IPS-18c (cell line): ENCODE data around the gene ATP8A2.

Experiments
- H3K4me3 ChIP-seq: 2 replicates; pipeline ENCODE4 v1.7.0; 2013; ENCODE audit warnings: low read depth, mild to moderate bottlenecking, low read length, moderate library complexity; ENCODE audit not compliant: insufficient read depth
- H3K9me3 ChIP-seq: one replicate; pipeline ENCODE4 v1.6.1; 2013; ENCODE audit warnings: mild to moderate bottlenecking, low read length, moderate library complexity; ENCODE audit not compliant: control insufficient read depth, insufficient read depth

ATP8A2 gene

GRCh38 chr13:25742220-25742619 lies 370.4 kb downstream of the ATP8A2 start:
- Histone ChIP-seq H3K9me3 (no peaks in the 10 kb centered on the region), H3K4me3 (no peak overlapping the region)

DNA sequence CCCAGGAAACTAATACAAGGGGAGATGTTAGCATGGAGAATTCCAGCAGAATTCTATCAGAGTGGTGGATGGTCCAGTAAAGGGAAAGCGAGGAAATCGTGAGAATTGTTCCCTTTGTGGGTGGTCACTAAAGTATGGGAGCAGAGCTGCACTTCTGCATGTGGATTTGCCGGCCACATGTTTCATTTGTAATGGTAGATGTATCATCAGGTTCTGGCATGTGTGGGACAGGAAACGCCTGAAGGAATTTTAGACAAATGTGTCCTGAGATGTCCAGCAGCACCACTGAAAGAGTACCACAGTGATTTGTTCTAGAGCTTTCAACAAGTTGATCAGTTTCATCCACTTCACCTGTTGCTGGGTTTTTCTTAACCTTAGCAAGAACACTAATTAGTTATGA lies 371.6 kb downstream of the ATP8A2 start:
- Histone ChIP-seq H3K4me3 (no peak overlapping the region), H3K9me3 (no peaks in the 10 kb centered on the region)

GRCh38 chr13:25744178-25744577 lies 372.4 kb downstream of the ATP8A2 start:
- H3K9me3 ChIP-seq, result no peaks in the 10 kb centered on the region
- H3K4me3 ChIP-seq, result no peak overlapping the region

GRCh38 chr13:25746131-25746530 lies 374.4 kb downstream of the ATP8A2 start:
- Histone ChIP-seq H3K9me3 (no peaks in the 10 kb centered on the region), H3K4me3 (no peak overlapping the region)

DNA sequence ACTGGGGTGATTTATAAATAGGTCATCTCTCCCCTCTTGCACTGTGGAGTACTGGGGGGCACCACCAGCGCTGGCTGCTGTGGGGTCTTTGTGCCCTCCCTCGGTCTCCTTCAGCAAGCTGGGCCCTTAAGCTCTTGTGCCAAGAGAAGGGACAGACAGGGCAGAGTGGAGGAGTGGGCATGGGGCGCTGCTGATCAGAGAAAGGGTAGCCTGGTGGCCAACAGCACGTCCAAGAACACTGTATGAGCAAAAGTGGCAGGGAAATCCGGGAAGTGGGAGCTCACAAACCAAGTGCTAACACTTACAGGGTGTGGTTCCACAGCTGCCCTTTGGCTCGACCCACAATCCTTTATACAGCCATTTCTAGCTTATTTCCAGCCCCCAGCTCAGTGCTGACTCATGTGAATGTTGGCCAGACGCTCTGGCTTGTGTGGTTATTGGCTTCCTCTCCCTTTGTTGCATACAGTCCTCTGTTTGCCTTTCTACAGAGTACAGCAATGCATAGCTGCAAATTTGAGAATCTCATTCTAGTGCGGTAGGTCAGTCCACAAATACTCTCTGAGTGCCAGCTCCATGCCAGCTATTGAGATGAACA lies 381.3 kb downstream of the ATP8A2 start:
- Histone ChIP-seq H3K4me3 (no peak overlapping the region), H3K9me3 (no peaks in the 10 kb centered on the region)

DNA sequence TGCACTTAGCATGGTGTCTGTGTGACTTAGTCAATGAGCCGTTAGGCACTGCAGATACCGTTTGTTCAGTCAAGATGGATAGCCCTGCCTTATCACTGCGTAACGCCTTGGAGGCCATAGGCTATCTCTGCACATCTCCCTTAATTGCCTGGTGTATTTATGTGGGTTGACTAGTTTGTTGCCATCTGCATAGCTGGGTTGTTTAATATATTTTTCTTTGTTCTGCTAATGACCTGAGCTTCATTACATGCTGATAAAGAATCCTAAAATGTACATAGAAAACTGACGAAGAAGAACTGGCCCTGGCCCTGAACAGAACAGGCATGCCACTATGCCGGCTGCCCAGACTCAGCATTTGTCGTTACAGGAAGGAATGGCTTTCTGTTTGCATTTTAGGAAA lies 382.2 kb downstream of the ATP8A2 start:
- Histone ChIP-seq H3K4me3 (no peak overlapping the region), H3K9me3 (no peaks in the 10 kb centered on the region)

DNA sequence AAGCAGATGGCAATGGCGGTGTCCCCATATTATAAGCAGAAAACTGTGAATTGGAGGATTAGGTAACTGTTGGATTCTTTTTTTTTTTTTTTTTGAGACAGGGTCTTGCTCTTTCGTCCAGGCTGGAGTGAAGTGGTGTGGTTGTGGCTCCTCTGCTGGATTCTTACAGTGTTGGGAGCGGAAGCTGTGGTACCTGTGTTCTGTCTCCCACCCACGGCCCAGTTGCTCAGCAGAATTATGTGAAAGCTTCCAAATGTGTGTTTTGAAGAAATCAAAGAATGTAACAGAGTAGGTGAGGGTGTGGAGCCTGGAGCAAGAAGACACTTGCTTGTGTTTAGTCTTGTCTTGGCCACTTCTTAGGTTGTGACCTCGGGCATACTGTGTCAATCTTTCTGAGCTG lies 384.5 kb downstream of the ATP8A2 start:
- Histone ChIP-seq H3K4me3 (no peak overlapping the region), H3K9me3 (no peaks in the 10 kb centered on the region)

DNA sequence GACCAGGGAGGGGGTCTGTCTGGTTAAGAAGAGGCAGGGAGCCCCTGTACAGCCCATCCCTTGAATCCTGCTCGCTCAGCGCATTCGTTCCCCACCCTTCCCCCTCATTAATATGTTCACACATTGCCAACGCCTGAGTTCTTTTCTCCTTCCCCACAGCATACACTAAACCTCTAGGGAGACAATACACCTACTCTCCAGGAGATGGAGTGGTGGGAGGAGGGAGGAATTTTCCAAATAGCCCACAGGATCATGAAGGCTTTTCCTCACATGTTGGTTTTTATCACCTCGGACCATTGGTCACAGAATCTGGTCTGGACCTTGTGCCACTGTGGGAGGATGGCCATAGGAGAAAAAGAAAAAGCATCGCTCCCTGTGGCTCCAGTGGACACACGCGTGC lies 385.1 kb downstream of the ATP8A2 start:
- Histone ChIP-seq H3K9me3 (no peaks in the 10 kb centered on the region), H3K4me3 (no peak overlapping the region)

GRCh38 chr13:25761041-25761440 lies 389.3 kb downstream of the ATP8A2 start:
- Histone ChIP-seq H3K4me3 (no peak overlapping the region), H3K9me3 (no peaks in the 10 kb centered on the region)

DNA sequence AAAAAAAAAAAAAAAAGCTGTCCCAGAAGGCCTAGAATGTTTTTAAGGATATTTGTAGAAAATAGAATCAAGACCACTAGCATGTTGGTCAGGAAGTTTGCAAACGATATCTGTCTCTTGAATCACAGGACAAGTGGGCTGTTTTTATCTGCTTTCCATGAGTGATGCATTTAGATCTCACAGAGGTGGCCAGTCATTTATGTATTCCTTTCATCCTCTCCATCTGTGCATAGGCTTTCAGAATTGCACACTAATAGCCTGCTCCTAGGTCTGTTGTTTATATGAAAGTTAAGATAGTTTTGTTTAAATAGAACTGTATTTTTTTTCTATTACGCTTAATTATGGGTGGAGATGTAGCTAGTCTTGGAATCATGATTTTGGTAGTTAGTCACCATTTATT lies 390.5 kb downstream of the ATP8A2 start:
- no peak overlapping the region for H3K4me3 ChIP-seq
- no peaks in the 10 kb centered on the region for H3K9me3 ChIP-seq

DNA sequence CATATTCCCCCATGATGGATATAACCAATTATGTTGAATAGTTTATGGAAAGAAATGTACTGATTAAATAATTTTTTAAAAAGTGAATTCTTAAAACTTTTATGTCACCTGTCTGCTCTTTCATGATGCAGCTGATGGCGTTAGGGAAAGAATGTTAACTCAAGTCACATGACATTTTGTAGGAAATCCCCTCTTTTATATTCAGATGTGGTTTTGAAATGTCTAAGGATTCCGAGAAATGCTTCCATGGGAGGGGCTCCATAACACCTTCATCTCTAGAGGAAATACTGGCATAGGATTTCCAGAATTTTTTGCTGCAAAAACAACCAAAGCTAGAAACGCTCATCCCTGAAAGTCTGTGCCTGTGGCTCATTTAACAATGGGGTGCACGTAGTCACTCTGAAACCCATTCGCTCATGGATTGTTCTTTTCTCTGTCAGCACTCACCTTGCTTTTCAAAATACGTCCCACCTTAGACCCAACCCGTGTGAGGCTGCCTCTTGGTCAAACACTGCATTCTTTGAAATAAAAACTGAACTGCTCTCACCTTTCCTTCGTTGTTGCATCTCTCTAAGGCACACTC lies 391.1 kb downstream of the ATP8A2 start:
- H3K9me3 ChIP-seq, result no peaks in the 10 kb centered on the region
- H3K4me3 ChIP-seq, result no peak overlapping the region

- Histone ChIP-seq H3K4me3 (no peak overlapping the region), H3K9me3 (no peaks in the 10 kb centered on the region)
Measured at GRCh38 chr13:25764378-25764777, 392.6 kb downstream of the ATP8A2 start.

- Histone ChIP-seq H3K9me3 (no peaks in the 10 kb centered on the region), H3K4me3 (no peak overlapping the region)
Measured at GRCh38 chr13:25765266-25765665, 393.5 kb downstream of the ATP8A2 start.

DNA sequence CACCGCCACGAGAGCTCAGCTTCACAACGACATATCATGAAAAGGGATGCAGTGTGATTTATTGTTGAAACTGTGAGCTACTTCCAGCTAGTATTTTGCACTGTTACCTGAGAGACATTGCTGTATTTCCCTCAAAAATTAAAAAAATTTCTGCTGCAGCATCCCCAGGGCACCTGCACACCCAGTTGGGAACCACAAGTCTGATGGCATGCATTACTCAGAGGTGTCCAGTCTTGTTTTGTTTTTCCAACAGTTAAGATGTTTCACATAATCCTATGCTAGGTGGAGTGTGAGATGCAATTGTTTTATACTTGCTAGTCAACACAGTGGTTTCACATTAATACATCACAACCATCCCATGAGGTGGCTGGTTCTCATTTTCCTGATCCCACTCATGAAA lies 394.8 kb downstream of the ATP8A2 start:
- no peaks in the 10 kb centered on the region for H3K9me3 ChIP-seq
- H3K4me3 ChIP-seq, result no peak overlapping the region

DNA sequence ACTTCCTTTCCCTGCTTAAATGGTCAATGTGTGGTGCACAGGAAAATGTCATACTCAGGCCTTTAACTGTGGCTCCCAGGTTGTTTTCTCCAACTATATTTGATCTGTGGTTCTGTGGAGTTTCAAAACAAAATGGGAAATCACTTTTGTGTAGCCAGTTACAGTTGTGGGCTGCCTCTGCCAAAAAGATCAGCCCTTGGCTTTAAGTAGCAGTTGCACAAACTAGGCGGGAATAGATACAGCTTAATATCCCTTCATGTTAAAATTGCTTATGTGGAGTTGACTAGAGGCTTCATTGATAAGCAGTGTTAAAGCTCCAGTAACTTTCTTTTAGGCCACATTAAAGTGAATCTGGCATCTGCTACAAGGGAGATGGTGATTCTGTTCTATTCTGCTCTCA lies 395.2 kb downstream of the ATP8A2 start:
- no peaks in the 10 kb centered on the region for H3K9me3 ChIP-seq

GRCh38 chr13:25768376-25768775 lies 396.6 kb downstream of the ATP8A2 start:
- no peak overlapping the region for H3K4me3 ChIP-seq

More for the DNA sequence above, 395.2 kb downstream of the ATP8A2 start:
- no peak overlapping the region for H3K4me3 ChIP-seq

GRCh38 chr13:25768838-25769237 lies 397.1 kb downstream of the ATP8A2 start:
- H3K9me3 ChIP-seq, result no peaks in the 10 kb centered on the region
- no peak overlapping the region for H3K4me3 ChIP-seq

More at GRCh38 chr13:25768376-25768775, 396.6 kb downstream of the ATP8A2 start:
- H3K9me3 ChIP-seq, result no peaks in the 10 kb centered on the region

GRCh38 chr13:25770601-25771000 lies 398.8 kb downstream of the ATP8A2 start:
- no peaks in the 10 kb centered on the region for H3K9me3 ChIP-seq

GRCh38 chr13:25771202-25771601 lies 399.4 kb downstream of the ATP8A2 start:
- no peaks in the 10 kb centered on the region for H3K9me3 ChIP-seq
- H3K4me3 ChIP-seq, result no peak overlapping the region

More at GRCh38 chr13:25770601-25771000, 398.8 kb downstream of the ATP8A2 start:
- H3K4me3 ChIP-seq, result no peak overlapping the region
